Measurements from ENCODE around the gene ZNF524. TPM values are rescaled to one million over a fixed set of nuclear protein-coding genes. Genes with fewer than 3 reads are reported as not detected.

The ZNF524 gene
- total RNA-seq, 2 experiments from 2014 or later, result 21.9 to 25.2 TPM

DNA sequence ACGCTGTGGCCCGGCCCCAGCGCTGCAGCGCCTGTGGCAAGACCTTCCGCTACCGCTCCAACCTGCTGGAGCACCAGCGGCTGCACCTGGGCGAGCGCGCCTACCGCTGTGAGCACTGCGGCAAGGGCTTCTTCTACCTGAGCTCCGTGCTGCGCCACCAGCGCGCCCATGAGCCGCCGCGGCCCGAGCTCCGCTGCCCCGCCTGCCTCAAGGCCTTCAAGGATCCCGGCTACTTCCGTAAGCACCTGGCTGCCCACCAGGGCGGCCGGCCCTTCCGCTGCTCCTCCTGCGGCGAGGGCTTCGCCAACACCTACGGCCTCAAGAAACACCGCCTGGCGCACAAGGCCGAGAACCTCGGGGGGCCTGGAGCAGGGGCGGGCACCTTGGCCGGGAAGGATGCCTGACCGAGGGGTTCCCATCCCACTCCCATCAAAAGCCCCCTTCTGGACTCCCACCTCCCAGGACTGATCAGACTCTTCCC, 16.3 kb downstream of the ZNF524 start:
- ChIA-PET POLR2A (no interaction called here), CTCF (no interaction called here)
- Mint-ChIP-seq H3K27me3 (ENCODE audit: low read depth) (no peaks in the 10 kb centered on the region), H3K36me3 (ENCODE audit: low read depth) (peaks cover 44% of the 10 kb centered on the region), H3K4me1 (ENCODE audit: low read depth) (peaks cover 23% of the 10 kb centered on the region), H3K9me3 (ENCODE audit: insufficient read depth) (no peaks in the 10 kb centered on the region), H3K27ac (no peak overlapping the region), H3K4me3 (no peak overlapping the region)
- no peak for DNase-seq
- ATAC-seq, result no peak

DNA sequence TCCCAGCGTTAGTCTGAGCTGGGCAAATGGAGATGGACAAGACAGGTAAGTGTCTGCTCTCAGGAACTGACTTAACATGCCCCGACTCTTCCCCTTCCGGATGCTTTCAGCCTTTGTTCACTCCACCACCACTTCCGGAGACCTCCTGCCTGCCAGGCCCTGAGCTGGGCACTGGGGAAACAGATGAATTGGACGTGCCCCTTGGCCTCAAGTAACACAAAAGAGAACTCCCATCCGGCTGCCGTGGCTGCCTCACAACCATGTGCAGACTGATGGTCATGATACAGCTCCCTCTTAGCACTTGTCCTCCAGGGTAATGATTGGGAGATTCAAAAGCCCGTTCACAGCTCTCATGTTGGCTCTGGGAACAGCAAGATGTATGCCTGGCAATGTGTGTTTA, 17.3 kb downstream of the ZNF524 start:
- no peaks in the 10 kb centered on the region for H3K9me3 Mint-ChIP-seq (ENCODE audit: insufficient read depth)
- no peak for ATAC-seq

DNA sequence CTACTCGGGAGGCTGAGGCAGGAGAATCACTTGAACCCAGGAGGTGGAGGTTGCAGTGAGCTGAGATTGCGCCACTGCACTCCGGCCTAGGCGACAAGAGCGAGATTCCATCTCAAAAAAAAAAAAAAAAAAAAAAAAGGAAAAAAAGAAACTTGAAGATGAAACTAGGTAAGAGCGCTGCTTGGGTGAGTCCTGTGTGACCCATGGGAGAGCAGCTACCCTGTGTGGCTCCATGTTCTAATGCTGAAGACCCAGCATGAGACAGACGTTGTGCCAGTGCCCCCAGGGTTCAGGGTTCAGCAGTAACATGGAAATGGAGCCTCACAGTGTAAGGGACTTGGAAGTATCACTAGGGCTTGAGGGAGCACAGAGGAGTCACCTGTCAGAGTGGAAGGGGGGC, 18.3 kb downstream of the ZNF524 start:
- Mint-ChIP-seq H3K27ac (no peak overlapping the region), H3K36me3 (ENCODE audit: low read depth) (peaks cover 34% of the 10 kb centered on the region), H3K4me3 (no peak overlapping the region), H3K27me3 (ENCODE audit: low read depth) (no peaks in the 10 kb centered on the region), H3K4me1 (ENCODE audit: low read depth) (peaks cover 25% of the 10 kb centered on the region), H3K9me3 (ENCODE audit: insufficient read depth) (no peaks in the 10 kb centered on the region)
- ATAC-seq (no peak), DNase-seq (no peak)
- ChIA-PET CTCF (interaction anchor here (1.2 to 3.9 kb wide), 6 partner anchors 12 to 115 kb away, joined by 3 to 17 read pairs (median 6); partner anchors contain the start of gene ZNF865), POLR2A (interaction anchor here (1.7 kb wide), 1 partner anchor 12 kb away, joined by 7 read pairs; the partner anchor contains the start of gene ZNF865)

More for the DNA sequence above, 17.3 kb downstream of the ZNF524 start:
- Mint-ChIP-seq H3K27me3 (ENCODE audit: low read depth) (no peaks in the 10 kb centered on the region), H3K4me3 (peak overlapping the region; percentile 15), H3K27ac (no peak overlapping the region), H3K4me1 (ENCODE audit: low read depth) (peaks cover 22% of the 10 kb centered on the region), H3K36me3 (ENCODE audit: low read depth) (peaks cover 42% of the 10 kb centered on the region)
- ChIA-PET POLR2A (interaction anchor here (0.8 to 1.7 kb wide), 2 partner anchors 11 to 18 kb away, joined by 3 to 7 read pairs; partner anchors contain the start of genes FIZ1 and ZNF865), CTCF (interaction anchor here (1.2 to 1.8 kb wide), 2 partner anchors 15 to 113 kb away, joined by 5 to 6 read pairs; no protein-coding TSS in a partner anchor)
- DNase-seq, result no peak

DNA sequence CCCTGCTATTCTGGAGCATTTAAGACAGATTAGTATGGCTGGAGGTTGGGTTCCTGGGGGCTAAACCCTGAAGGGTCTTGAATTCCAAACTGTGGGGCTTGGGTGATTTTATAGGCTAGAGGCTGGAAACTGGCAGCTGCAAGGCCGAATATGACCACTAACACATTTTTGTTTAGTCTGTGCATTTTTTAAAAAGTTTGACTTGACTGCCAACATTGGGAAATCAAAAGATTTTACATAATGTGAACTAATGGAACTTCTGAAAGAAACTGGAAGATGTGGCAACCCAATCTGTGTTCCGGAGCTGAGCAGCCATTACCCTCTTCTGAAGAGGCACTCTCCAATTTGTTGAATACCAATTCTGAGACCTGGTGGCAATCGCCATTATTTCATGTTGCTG, 19.2 kb downstream of the ZNF524 start:
- DNase-seq (no peak), ATAC-seq (no peak)
- H3K4me1 Mint-ChIP-seq (ENCODE audit: low read depth), result peaks cover 32% of the 10 kb centered on the region
- H3K27ac Mint-ChIP-seq, result no peak overlapping the region
- ChIA-PET POLR2A (interaction anchor here (2.1 kb wide), 1 partner anchor 13 kb away, joined by 7 read pairs; the partner anchor contains the start of gene ZNF865), CTCF (interaction anchor here (1.3 to 3.9 kb wide), 5 partner anchors 12 to 116 kb away, joined by 3 to 17 read pairs (median 6); partner anchors contain the start of gene ZNF865)
- peaks cover 36% of the 10 kb centered on the region for H3K36me3 Mint-ChIP-seq (ENCODE audit: low read depth)
- H3K9me3 Mint-ChIP-seq (ENCODE audit: insufficient read depth), result peaks cover 4% of the 10 kb centered on the region
- H3K27me3 Mint-ChIP-seq (ENCODE audit: low read depth), result no peaks in the 10 kb centered on the region
- H3K4me3 Mint-ChIP-seq, result no peak overlapping the region

DNA sequence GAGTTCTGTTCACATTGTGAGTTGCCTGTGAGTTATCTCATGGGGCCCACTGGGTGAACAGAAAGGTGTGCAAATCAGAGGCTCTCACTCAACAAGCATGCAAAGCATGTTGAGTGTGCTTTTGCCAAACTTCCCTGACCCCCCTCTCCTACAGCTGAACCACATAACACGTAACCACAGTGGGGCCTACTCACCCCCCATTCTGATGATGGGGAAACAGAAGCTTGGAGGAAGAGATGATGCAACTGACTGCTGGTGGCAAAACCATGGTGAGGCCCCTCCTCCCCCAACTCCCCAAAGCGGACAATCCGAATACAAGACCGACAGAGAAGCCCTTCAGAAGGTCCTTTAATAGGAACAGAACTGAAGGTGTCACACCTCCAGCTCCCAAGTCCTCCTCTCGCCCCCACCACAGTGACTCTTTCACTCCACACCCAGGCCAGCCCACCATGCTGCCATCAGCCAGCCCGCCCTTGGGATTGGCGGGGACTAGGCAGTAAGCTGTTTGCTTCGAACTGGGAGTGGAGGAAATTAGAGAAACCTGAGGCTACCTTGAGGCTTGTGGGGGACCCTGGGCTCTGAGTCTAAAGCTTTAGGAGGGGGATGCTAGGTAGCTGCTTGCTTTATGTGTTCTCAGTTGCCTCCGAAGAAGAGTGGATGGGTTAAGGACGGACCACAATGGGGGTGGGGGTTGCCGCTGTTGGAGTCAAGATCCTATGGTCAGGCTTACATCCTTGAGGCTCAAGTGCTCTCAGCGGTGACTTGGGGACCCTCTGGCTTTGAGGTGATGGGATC, 20.5 kb downstream of the ZNF524 start:
- ATAC-seq (no peak), DNase-seq (peak; percentile 49)
- H3K36me3 Mint-ChIP-seq (ENCODE audit: low read depth), result peaks cover 34% of the 10 kb centered on the region
- no peak overlapping the region for H3K4me3 Mint-ChIP-seq
- H3K4me1 Mint-ChIP-seq (ENCODE audit: low read depth), result peaks cover 40% of the 10 kb centered on the region
- no peaks in the 10 kb centered on the region for H3K27me3 Mint-ChIP-seq (ENCODE audit: low read depth)
- H3K27ac Mint-ChIP-seq, result peak overlapping the region; percentile 68
- CTCF ChIA-PET, result interaction anchor here (0.9 to 3.9 kb wide), 4 partner anchors 11 to 117 kb away, joined by 3 to 17 read pairs (median 8); partner anchors contain the start of gene ZNF865
- POLR2A ChIA-PET, result interaction anchor here (2.1 kb wide), 1 partner anchor 15 kb away, joined by 7 read pairs; the partner anchor contains the start of gene ZNF865
- peaks cover 4% of the 10 kb centered on the region for H3K9me3 Mint-ChIP-seq (ENCODE audit: insufficient read depth)

DNA sequence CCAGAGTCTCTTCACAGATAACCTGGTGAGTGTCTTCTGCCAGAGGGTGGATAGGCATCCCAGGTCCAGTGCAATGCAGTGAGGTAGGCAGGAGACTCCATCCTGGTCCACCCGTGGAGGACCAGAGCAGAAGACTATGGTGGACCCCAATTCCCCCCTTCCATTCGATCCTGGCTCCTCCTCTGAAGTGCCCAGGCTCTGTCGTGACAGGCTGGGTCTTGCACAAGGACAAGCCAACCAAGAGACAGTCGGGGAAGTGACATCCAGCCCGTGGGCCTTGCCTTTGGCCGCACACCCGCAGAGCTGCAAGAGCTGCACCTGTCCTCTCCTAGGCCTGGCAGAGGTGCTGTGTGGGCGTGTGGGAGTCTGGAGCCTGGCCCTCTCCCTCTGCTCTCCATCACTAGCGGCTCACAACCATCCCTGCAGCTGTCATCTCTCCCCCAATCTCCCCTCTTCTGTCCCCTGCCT, 21.2 kb downstream of the ZNF524 start:
- POLR2A ChIA-PET, result no interaction called here
- Mint-ChIP-seq H3K4me3 (no peak overlapping the region), H3K4me1 (ENCODE audit: low read depth) (peaks cover 45% of the 10 kb centered on the region)

DNA sequence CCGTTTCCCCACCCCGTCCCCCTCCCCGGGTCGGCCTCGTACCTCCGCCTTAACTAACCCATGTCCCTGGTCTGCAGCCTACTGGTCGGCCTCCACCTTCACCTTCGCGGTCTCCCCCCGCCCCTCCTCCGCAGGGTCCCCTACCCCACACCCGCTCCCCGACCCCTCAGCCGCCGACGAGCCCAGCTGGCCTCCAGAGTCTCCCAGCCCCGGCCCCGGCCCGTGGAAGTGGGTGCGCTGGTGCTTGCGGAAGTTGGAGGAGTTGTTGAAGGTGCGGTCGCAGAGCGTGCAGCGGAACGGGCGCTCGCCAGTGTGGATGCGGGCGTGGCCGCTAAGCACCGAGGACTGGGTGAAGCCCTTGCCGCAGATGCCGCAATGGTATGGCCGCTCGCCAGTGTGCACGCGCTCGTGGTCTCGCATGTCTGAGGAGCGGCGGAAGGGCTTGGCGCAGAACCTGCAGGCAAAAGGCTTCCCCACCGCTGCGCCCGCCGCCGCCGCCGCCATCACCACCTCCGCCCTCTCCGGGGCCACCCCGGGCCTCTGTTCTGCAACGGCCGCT, 21.7 kb downstream of the ZNF524 start:
- ChIA-PET POLR2A (no interaction called here), CTCF (interaction anchor here (3.9 to 7.1 kb wide), 2 partner anchors 10 to 16 kb away, joined by 13 to 59 read pairs; partner anchors contain the start of gene ZNF865)
- DNase-seq (no peak), ATAC-seq (no peak)
- peaks cover 4% of the 10 kb centered on the region for H3K9me3 Mint-ChIP-seq (ENCODE audit: insufficient read depth)
- peaks cover under 1% of the 10 kb centered on the region for H3K27me3 Mint-ChIP-seq (ENCODE audit: low read depth)
- H3K4me1 Mint-ChIP-seq (ENCODE audit: low read depth), result peaks cover 50% of the 10 kb centered on the region
- no peak overlapping the region for H3K4me3 Mint-ChIP-seq
- H3K36me3 Mint-ChIP-seq (ENCODE audit: low read depth), result peaks cover 30% of the 10 kb centered on the region
- no peak overlapping the region for H3K27ac Mint-ChIP-seq

More for the DNA sequence above, 21.2 kb downstream of the ZNF524 start:
- ATAC-seq (no peak), DNase-seq (no peak)
- Mint-ChIP-seq H3K36me3 (ENCODE audit: low read depth) (peaks cover 34% of the 10 kb centered on the region), H3K27ac (peak overlapping the region; percentile 68), H3K27me3 (ENCODE audit: low read depth) (no peaks in the 10 kb centered on the region), H3K9me3 (ENCODE audit: insufficient read depth) (peaks cover 4% of the 10 kb centered on the region)
- CTCF ChIA-PET, result interaction anchor here (3.2 to 7.1 kb wide), 3 partner anchors 10 to 16 kb away, joined by 13 to 59 read pairs (median 17); partner anchors contain the start of gene ZNF865

DNA sequence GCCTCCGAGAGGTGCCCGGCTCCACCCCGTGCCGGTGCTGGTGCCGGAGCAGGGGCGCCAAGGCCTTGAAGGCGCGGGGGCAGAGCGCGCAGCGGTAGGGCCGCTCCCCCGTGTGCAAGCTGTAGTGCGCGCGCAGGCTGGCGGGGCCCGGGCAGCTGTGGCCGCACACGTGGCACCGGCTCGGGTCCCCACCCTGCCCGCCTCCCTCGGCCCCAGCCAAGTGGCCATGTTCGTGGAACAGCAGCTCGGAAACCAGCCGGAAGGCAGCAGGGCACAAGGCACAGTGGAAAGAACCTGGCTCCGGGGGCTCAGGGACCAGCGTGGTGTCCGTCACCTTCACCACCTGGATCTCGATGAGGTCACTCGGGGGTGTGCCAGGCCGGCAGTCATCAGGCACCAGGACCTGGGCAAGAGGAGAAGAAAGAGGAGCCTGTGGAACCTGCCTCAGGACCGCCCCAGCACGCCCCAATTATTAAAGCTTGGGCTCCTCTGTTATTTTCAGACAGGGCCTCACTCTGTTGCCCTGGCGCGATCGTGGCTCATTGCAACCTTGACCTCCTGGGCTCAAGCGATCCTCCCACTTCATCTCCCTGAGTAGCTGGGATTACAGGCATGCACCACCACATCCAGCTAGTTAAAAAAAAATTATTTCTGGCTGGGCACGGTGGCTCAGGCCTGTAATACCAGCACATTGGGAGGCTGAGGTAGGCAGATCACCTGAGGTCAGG, 22.3 kb downstream of the ZNF524 start:
- POLR2A ChIA-PET, result no interaction called here
- Mint-ChIP-seq H3K4me1 (ENCODE audit: low read depth) (peaks cover 56% of the 10 kb centered on the region), H3K9me3 (ENCODE audit: insufficient read depth) (peaks cover 4% of the 10 kb centered on the region)

DNA sequence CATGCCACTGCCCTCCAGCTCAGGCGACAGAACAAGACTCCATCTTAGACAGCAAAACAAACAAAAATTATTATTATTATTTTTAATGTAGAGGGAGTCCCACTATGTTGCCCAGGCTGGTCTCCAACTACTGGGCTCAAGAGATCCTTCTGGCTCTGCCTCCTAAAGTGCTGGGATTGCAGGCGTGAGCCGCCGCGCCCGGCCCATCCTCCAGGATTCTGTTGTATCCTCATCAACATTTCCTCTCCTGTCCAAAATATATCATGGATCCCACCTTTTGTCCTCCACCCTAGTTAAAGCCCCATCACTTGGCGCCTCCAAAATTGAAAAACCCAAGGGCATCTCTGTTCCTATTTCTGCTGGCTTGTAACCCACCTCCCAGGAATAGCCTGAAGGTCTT, 23.0 kb downstream of the ZNF524 start:
- ChIA-PET CTCF (interaction anchor here (0.9 to 7.1 kb wide), 4 partner anchors 10 to 119 kb away, joined by 3 to 59 read pairs (median 18); partner anchors contain the start of gene ZNF865), POLR2A (no interaction called here)
- peaks cover 60% of the 10 kb centered on the region for H3K4me1 Mint-ChIP-seq (ENCODE audit: low read depth)
- peaks cover 22% of the 10 kb centered on the region for H3K36me3 Mint-ChIP-seq (ENCODE audit: low read depth)
- ATAC-seq, result no peak
- peaks cover 8% of the 10 kb centered on the region for H3K27me3 Mint-ChIP-seq (ENCODE audit: low read depth)
- no peak for DNase-seq
- H3K4me3 Mint-ChIP-seq, result no peak overlapping the region
- H3K27ac Mint-ChIP-seq, result no peak overlapping the region
- H3K9me3 Mint-ChIP-seq (ENCODE audit: insufficient read depth), result peaks cover 4% of the 10 kb centered on the region

More for the DNA sequence above, 22.3 kb downstream of the ZNF524 start:
- Mint-ChIP-seq H3K27ac (no peak overlapping the region), H3K4me3 (no peak overlapping the region), H3K36me3 (ENCODE audit: low read depth) (peaks cover 26% of the 10 kb centered on the region), H3K27me3 (ENCODE audit: low read depth) (peaks cover 3% of the 10 kb centered on the region)
- CTCF ChIA-PET, result interaction anchor here (0.9 to 7.1 kb wide), 3 partner anchors 10 to 119 kb away, joined by 3 to 59 read pairs (median 24); partner anchors contain the start of gene ZNF865
- DNase-seq (no peak), ATAC-seq (no peak)

DNA sequence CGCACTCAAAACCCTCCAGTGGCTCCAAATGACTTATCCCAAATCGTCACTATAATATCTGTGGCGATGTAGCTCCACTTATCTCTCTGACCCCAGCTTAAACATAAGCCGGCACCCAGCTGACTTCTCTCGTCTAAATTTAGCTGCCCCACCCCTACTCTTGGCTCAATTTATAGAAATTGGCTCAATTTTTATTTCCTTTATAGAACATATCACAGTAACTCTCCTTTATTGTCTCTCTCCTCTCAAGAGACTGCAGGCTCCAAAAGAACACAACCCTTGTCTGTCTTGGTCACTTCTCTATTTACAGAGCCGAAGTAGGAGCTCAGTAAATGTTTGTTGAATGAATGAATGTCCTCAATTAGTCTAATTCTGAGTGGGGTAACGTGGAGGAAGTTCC, 23.5 kb downstream of the ZNF524 start:
- peaks cover 60% of the 10 kb centered on the region for H3K4me1 Mint-ChIP-seq (ENCODE audit: low read depth)
- ChIA-PET POLR2A (interaction anchor here (1.6 to 2.8 kb wide), 2 partner anchors 17 to 24 kb away, joined by 10 to 27 read pairs; partner anchors contain the start of genes FIZ1 and ZNF865), CTCF (interaction anchor here (1.5 to 7.1 kb wide), 5 partner anchors 9 to 120 kb away, joined by 5 to 59 read pairs (median 13); partner anchors contain the start of gene ZNF865)
- H3K27ac Mint-ChIP-seq, result no peak overlapping the region
- H3K36me3 Mint-ChIP-seq (ENCODE audit: low read depth), result peaks cover 22% of the 10 kb centered on the region
- no peak for ATAC-seq
- peaks cover 10% of the 10 kb centered on the region for H3K27me3 Mint-ChIP-seq (ENCODE audit: low read depth)
- no peak for DNase-seq
- H3K4me3 Mint-ChIP-seq, result peak overlapping the region; percentile 85
- H3K9me3 Mint-ChIP-seq (ENCODE audit: insufficient read depth), result peaks cover 4% of the 10 kb centered on the region

Measured in activated CD8-positive, alpha-beta T cell treated with anti-CD3 and anti-CD28 coated beads, Interleukin-2, amount 10 ng/mL, durations not matched to agents 7 days and 5 days (primary cell).